Measurements from ENCODE around the gene VWA7.

GRCh38 chr6:31794294-31794865 is 17.3 kb upstream of the VWA7 start:
- peak in 1 of 3 donors; percentile 11 for TF ChIP-seq POLR2A (IDR thresholded peaks at IDR 0.05)
- TF ChIP-seq CTCF (IDR thresholded peaks at IDR 0.05 in 8 of 11, conservative IDR thresholded peaks at IDR 0.05 in 3 of 11), result no peak
- TF ChIP-seq POLR2AphosphoS5 (IDR thresholded peaks at IDR 0.05), result no peak

All from spleen (tissue), 7 donors.